Measurements from ENCODE around the gene LAMB1.

The LAMB1 gene

GRCh38 chr7:108002726-108003598 lies at the start of gene LAMB1:
TSS of gene LAMB1 (minus strand) at chr7:108003161. CDS start at chr7:108002885, 276 bp downstream.
- H3K27ac Mint-ChIP-seq (ENCODE audit: low read depth) = no peak within 1 kb of the TSS
- H3K9me3 Mint-ChIP-seq = no peaks in the 10 kb centered on the region
- no peak for DNase-seq (ENCODE audit: low spot score in 2 of 2)
- peaks cover 7% of the 10 kb centered on the region for H3K4me1 Mint-ChIP-seq
- peaks cover 66% of the 10 kb centered on the region for H3K27me3 Mint-ChIP-seq
- peak within 1 kb of the TSS; percentile 62 for H3K4me3 Mint-ChIP-seq
- no peak for ATAC-seq (replicated peaks; ENCODE audit: extremely low read depth, poor library complexity, severe bottlenecking)
- H3K36me3 Mint-ChIP-seq (ENCODE audit: insufficient read depth) = peaks cover 1% of the 10 kb centered on the region

DNA sequence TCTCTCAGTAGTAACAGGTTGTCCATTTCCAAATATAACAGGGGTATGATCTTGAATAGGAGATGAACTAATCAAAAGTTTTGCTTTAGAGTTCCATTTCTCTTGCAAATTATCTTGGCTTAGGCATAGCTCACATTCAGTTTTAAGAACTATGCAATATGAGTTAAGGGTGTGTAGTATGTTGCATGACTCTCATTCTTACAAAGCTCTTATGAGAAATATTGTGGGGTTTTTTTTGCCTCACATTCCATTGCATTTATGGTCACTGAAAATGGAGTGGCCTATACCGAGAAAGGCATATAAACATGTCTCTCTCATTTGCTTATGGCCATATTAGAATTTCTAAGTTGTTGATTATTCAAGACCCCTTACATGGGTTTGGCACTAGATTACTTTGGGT lies 48.5 kb upstream of the LAMB1 start:
- no peak for DNase-seq (ENCODE audit: low spot score in 2 of 2)
- no peaks in the 10 kb centered on the region for H3K4me1 Mint-ChIP-seq

DNA sequence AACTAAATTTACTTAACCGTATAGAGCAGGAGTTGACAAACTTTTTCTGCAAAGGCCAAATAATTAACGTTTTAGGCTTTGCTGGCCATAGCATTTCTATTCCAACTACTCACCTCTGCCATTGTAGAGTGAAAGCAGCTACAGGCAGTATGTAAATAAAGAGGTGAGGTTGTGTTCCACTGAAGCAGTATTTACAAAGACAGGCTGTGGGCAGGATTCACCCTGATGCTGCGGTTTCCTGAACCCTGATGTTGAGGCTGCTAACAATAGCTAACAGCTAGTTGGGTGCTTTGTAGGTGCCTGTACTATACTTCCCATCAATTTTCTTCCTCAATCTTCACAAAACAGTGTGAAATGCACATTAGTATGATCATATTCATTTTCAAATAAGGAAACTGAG lies 47.0 kb upstream of the LAMB1 start:
- no peak overlapping the region for H3K4me3 Mint-ChIP-seq
- no peaks in the 10 kb centered on the region for H3K36me3 Mint-ChIP-seq (ENCODE audit: insufficient read depth)
- no peaks in the 10 kb centered on the region for H3K4me1 Mint-ChIP-seq
- H3K27ac Mint-ChIP-seq (ENCODE audit: low read depth) = no peak overlapping the region
- H3K9me3 Mint-ChIP-seq = no peaks in the 10 kb centered on the region
- DNase-seq (ENCODE audit: low spot score in 2 of 2) (no peak), ATAC-seq (replicated peaks; ENCODE audit: extremely low read depth, poor library complexity, severe bottlenecking) (no peak)
- H3K27me3 Mint-ChIP-seq = peaks cover 15% of the 10 kb centered on the region

More for the DNA sequence above, 48.5 kb upstream of the LAMB1 start:
- ATAC-seq (replicated peaks; ENCODE audit: extremely low read depth, poor library complexity, severe bottlenecking) = no peak
- Mint-ChIP-seq H3K36me3 (ENCODE audit: insufficient read depth) (no peaks in the 10 kb centered on the region), H3K9me3 (no peaks in the 10 kb centered on the region), H3K27me3 (peaks cover 23% of the 10 kb centered on the region), H3K4me3 (no peak overlapping the region), H3K27ac (ENCODE audit: low read depth) (no peak overlapping the region)

- H3K4me3 Mint-ChIP-seq = no peak overlapping the region
- DNase-seq (ENCODE audit: low spot score in 2 of 2) (no peak), ATAC-seq (replicated peaks; ENCODE audit: extremely low read depth, poor library complexity, severe bottlenecking) (no peak)
- no peaks in the 10 kb centered on the region for H3K9me3 Mint-ChIP-seq
- H3K27me3 Mint-ChIP-seq = peaks cover 15% of the 10 kb centered on the region
- H3K36me3 Mint-ChIP-seq (ENCODE audit: insufficient read depth) = no peaks in the 10 kb centered on the region
- H3K27ac Mint-ChIP-seq (ENCODE audit: low read depth) = no peak overlapping the region
- no peaks in the 10 kb centered on the region for H3K4me1 Mint-ChIP-seq
Observed at GRCh38 chr7:108048422-108048821, 45.5 kb upstream of the LAMB1 start.

GRCh38 chr7:108046952-108047506 lies 44.1 kb upstream of the LAMB1 start:
- Mint-ChIP-seq H3K27ac (ENCODE audit: low read depth) (no peak overlapping the region), H3K36me3 (ENCODE audit: insufficient read depth) (no peaks in the 10 kb centered on the region), H3K27me3 (peaks cover 15% of the 10 kb centered on the region), H3K9me3 (no peaks in the 10 kb centered on the region), H3K4me3 (no peak overlapping the region), H3K4me1 (no peaks in the 10 kb centered on the region)
- ATAC-seq (replicated peaks; ENCODE audit: extremely low read depth, poor library complexity, severe bottlenecking) = no peak
- no peak for DNase-seq (ENCODE audit: low spot score in 2 of 2)

- ATAC-seq (replicated peaks; ENCODE audit: extremely low read depth, poor library complexity, severe bottlenecking) (no peak), DNase-seq (ENCODE audit: low spot score in 2 of 2) (no peak)
- Mint-ChIP-seq H3K27me3 (peaks cover 7% of the 10 kb centered on the region), H3K4me3 (no peak overlapping the region), H3K4me1 (no peaks in the 10 kb centered on the region), H3K9me3 (no peaks in the 10 kb centered on the region), H3K27ac (ENCODE audit: low read depth) (no peak overlapping the region), H3K36me3 (ENCODE audit: insufficient read depth) (no peaks in the 10 kb centered on the region)
Observed at GRCh38 chr7:108045669-108046068, 42.7 kb upstream of the LAMB1 start.

DNA sequence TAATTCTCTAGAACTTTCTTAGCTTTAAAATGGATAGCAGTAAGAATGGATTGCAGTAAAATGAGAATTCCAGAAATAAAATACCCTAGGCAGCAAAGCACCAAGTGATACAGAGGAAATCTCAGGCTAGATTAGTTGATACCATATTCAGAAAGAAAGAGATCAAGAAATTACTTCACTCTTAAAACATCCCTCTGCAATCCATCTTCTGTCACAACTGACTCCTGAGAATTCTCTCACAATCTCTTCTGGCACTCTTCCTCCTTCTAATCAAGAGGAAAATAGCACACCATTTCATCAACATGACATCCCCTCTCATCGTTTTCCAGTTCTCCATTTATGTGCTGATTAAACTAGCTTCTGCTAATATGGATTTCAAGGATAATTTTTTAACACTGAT lies 42.2 kb upstream of the LAMB1 start:
- no peaks in the 10 kb centered on the region for H3K36me3 Mint-ChIP-seq (ENCODE audit: insufficient read depth)
- ATAC-seq (replicated peaks; ENCODE audit: extremely low read depth, poor library complexity, severe bottlenecking) = no peak
- H3K4me3 Mint-ChIP-seq = no peak overlapping the region
- peaks cover 9% of the 10 kb centered on the region for H3K27me3 Mint-ChIP-seq
- H3K9me3 Mint-ChIP-seq = no peaks in the 10 kb centered on the region
- no peaks in the 10 kb centered on the region for H3K4me1 Mint-ChIP-seq
- no peak overlapping the region for H3K27ac Mint-ChIP-seq (ENCODE audit: low read depth)
- no peak for DNase-seq (ENCODE audit: low spot score in 2 of 2)

DNA sequence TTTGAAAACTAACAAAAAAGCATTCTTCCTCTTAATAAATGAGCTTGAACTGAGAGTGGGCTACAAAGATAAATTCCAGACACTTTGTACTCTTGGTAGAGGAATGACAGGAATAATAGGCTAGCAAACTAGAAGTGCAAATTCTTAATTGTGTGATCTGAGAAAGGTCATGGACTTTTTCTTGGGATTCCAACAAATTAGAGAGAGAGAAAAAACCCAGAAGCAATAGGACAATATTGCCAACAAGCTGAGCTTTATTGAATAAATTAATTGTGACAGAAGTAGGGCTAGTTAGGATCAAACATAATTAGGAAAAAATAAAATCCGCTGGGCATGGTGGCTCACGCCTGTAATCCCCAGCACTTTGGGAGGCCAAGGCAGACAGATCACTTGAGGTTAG lies 41.4 kb upstream of the LAMB1 start:
- no peak overlapping the region for H3K4me3 Mint-ChIP-seq
- DNase-seq (ENCODE audit: low spot score in 2 of 2) (no peak), ATAC-seq (replicated peaks; ENCODE audit: extremely low read depth, poor library complexity, severe bottlenecking) (no peak)
- no peaks in the 10 kb centered on the region for H3K9me3 Mint-ChIP-seq
- H3K4me1 Mint-ChIP-seq = no peaks in the 10 kb centered on the region
- H3K27me3 Mint-ChIP-seq = peaks cover 18% of the 10 kb centered on the region
- H3K27ac Mint-ChIP-seq (ENCODE audit: low read depth) = no peak overlapping the region
- H3K36me3 Mint-ChIP-seq (ENCODE audit: insufficient read depth) = no peaks in the 10 kb centered on the region

GRCh38 chr7:108038986-108039385 lies 36.0 kb upstream of the LAMB1 start:
- peaks cover 28% of the 10 kb centered on the region for H3K27me3 Mint-ChIP-seq
- ATAC-seq (replicated peaks; ENCODE audit: extremely low read depth, poor library complexity, severe bottlenecking) = no peak
- H3K4me3 Mint-ChIP-seq = no peak overlapping the region
- no peaks in the 10 kb centered on the region for H3K4me1 Mint-ChIP-seq
- no peaks in the 10 kb centered on the region for H3K9me3 Mint-ChIP-seq
- no peaks in the 10 kb centered on the region for H3K36me3 Mint-ChIP-seq (ENCODE audit: insufficient read depth)
- no peak overlapping the region for H3K27ac Mint-ChIP-seq (ENCODE audit: low read depth)
- DNase-seq (ENCODE audit: low spot score in 2 of 2) = no peak

DNA sequence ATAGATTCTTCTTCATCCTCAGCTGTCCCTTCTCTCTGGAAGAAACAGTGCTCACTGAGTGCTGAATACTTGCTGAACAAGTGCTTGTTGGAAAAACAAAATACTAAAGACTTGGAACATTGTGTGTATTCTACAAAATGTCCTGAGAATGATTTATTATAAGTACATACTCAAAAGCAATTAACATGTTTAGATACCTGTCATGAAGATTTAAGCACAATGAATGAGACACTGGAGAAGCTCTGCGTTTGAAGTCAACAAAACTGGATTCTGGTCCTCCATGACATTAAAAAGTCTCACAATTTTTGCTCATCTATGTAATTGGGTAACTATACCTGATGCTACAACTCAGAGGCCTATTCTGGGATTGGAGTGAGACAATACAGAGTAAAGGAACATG lies 34.8 kb upstream of the LAMB1 start:
- Mint-ChIP-seq H3K27me3 (peaks cover 28% of the 10 kb centered on the region), H3K9me3 (no peaks in the 10 kb centered on the region), H3K4me3 (no peak overlapping the region), H3K36me3 (ENCODE audit: insufficient read depth) (no peaks in the 10 kb centered on the region), H3K27ac (ENCODE audit: low read depth) (no peak overlapping the region), H3K4me1 (no peaks in the 10 kb centered on the region)
- no peak for ATAC-seq (replicated peaks; ENCODE audit: extremely low read depth, poor library complexity, severe bottlenecking)
- no peak for DNase-seq (ENCODE audit: low spot score in 2 of 2)

GRCh38 chr7:108037140-108037539 lies 34.2 kb upstream of the LAMB1 start:
- Mint-ChIP-seq H3K27ac (ENCODE audit: low read depth) (no peak overlapping the region), H3K36me3 (ENCODE audit: insufficient read depth) (no peaks in the 10 kb centered on the region), H3K4me1 (no peaks in the 10 kb centered on the region), H3K27me3 (peaks cover 28% of the 10 kb centered on the region), H3K4me3 (no peak overlapping the region), H3K9me3 (no peaks in the 10 kb centered on the region)
- no peak for DNase-seq (ENCODE audit: low spot score in 2 of 2)
- no peak for ATAC-seq (replicated peaks; ENCODE audit: extremely low read depth, poor library complexity, severe bottlenecking)

- H3K27ac Mint-ChIP-seq (ENCODE audit: low read depth) = no peak overlapping the region
- ATAC-seq (replicated peaks; ENCODE audit: extremely low read depth, poor library complexity, severe bottlenecking) (no peak), DNase-seq (ENCODE audit: low spot score in 2 of 2) (no peak)
- H3K36me3 Mint-ChIP-seq (ENCODE audit: insufficient read depth) = no peaks in the 10 kb centered on the region
- no peaks in the 10 kb centered on the region for H3K9me3 Mint-ChIP-seq
- H3K4me1 Mint-ChIP-seq = no peaks in the 10 kb centered on the region
- H3K4me3 Mint-ChIP-seq = no peak overlapping the region
- H3K27me3 Mint-ChIP-seq = peaks cover 21% of the 10 kb centered on the region
Observed at GRCh38 chr7:108034586-108034985, 31.6 kb upstream of the LAMB1 start.

GRCh38 chr7:108033776-108034497 lies 31.0 kb upstream of the LAMB1 start:
- Mint-ChIP-seq H3K27me3 (peaks cover 21% of the 10 kb centered on the region), H3K27ac (ENCODE audit: low read depth) (no peak overlapping the region), H3K4me3 (no peak overlapping the region), H3K36me3 (ENCODE audit: insufficient read depth) (no peaks in the 10 kb centered on the region), H3K4me1 (no peaks in the 10 kb centered on the region), H3K9me3 (no peaks in the 10 kb centered on the region)
- ATAC-seq (replicated peaks; ENCODE audit: extremely low read depth, poor library complexity, severe bottlenecking) (no peak), DNase-seq (ENCODE audit: low spot score in 2 of 2) (no peak)

All from central memory CD8-positive, alpha-beta T cell (primary cell).